CD4-positive, alpha-beta T cell treated with Interleukin-6 at 100 ng/mL for 8 hours (primary cell): ENCODE measurements around the gene HASPIN.
A peak's percentile ranks its signal among the peaks of the same experiment; 100 is the strongest.

ENCODE experiments used
- DNase-seq: peaks from one replicate; pipeline ENCODE4 v3.0.0-alpha.2; 2020; ENCODE audit warnings: mixed read lengths, low spot score

HASPIN gene

DNA sequence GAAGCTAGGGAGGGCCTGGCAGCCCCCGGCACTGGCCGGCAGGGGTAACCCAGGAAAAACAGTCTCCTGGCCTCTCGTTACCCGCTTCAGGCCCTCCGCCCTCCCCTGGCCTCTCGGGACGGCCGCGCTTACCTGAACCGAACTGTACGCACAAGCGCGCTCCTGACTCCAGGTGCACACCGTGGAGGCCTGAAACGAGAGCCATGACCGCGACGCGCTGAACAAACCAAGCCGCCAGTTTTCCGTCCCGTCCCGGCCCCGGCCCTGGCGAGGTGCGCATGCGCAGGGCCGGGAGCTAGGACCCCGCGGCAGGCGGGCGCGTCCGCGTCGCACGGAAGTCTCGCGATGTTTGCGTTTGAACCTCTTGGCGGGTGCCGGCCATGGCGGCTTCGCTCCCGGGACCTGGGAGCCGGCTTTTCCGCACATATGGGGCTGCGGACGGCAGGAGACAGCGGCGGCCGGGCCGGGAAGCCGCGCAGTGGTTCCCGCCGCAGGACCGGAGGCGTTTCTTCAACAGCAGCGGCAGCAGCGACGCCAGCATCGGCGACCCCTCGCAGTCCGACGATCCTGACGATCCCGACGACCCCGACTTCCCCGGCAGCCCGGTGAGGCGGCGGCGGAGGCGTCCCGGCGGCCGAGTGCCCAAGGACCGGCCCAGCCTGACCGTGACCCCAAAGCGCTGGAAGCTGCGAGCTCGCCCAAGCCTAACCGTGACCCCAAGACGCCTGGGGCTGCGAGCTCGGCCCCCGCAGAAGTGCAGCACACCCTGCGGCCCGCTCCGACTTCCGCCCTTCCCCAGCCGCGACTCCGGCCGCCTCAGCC is at the start of gene HASPIN:
Gene HASPIN (plus strand): TSS at position 348 of the 822 bp plus-strand sequence. CDS start 33 bp downstream, at position 381.
- peak; percentile 90 for DNase-seq

DNA sequence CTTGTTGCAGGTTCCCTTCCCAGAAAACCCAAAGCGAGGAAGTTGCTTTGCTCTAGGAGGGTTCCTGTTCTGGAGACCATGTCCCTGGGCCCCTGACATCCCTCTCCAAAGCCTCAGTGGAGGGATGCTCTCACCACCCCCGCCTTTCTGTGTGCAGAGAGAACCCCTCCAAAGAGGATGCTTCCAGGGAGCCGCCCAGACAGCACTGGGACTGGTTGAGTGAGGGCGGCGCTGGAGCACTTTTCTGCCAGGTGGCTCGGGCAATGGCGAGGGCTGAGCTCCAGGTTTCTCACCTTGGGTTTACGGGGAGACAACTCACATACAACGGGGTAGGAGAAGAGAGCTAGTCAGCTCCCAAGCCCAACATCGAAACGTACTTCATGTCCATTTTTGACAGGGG is 47.8 kb upstream of the HASPIN start:
- no peak for DNase-seq

DNA sequence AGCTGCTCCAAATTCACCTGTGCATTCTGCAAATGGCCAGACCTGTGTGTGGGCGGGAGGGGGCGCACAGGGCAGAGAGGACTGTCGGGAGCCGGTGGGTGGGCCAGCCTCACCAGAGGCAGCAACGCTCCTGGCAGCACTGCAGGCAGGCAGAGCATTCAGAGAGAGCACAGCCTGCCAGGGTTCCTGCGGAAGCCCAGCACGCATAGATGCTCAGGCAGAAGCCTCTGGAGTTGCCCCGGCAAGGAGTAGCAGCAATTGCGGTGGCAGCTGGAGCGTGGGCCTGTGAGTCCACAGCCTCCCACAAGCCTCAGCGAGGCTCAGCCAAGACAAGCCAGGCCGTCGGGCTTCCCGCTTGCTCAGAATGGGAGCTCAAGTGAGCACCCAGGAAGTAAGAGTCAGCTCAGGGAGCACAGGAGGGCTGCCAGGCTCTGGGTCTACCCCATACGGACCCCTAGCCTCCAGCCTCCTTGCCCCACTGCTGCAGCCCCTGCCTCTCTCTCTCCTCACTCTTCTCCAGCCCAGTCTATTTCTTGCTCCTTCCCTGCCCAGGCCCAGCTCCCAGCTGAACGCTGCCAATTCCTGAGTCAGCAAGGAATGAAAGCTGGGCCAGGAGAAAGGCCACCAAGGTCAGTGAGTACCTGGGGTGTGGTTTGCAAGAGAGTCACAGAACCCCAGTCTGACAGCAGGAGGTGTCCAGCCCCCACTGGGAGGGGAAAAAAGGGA is 45.4 kb upstream of the HASPIN start:
- no peak for DNase-seq

DNA sequence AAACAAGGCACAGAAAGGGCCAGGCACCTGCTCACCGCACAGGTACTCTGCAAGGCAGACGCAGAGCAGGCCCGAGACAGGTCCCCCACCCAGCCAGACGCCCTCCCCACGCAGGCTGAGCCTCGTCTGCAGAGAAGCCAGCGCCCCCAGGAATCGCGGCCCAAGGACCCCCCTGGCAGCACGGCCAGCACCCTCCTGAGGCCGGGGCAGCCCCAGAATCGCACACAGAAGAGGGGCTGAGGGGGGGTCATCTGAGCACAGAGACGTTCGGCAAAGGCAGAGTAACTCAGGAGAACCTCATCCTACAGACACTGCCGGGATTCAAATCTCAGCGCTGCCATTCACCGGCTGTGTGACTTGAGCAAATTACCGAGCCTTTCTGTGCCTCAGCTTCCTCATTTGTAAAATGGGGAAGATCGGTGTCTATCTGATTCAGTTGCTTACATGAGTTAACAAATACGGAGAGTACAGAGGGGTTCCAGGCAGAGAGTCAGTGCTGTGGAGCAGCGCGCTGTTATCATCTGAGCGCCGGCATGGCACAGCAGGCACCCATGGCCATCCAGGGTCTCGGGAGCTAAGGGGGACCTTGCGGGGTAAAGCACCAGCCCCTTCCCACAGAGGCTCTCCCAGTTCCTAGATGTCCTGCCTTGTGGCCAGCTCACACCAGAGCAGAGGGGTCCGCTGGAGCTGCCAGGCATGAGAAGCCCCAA is 44.7 kb upstream of the HASPIN start:
- DNase-seq: no peak

DNA sequence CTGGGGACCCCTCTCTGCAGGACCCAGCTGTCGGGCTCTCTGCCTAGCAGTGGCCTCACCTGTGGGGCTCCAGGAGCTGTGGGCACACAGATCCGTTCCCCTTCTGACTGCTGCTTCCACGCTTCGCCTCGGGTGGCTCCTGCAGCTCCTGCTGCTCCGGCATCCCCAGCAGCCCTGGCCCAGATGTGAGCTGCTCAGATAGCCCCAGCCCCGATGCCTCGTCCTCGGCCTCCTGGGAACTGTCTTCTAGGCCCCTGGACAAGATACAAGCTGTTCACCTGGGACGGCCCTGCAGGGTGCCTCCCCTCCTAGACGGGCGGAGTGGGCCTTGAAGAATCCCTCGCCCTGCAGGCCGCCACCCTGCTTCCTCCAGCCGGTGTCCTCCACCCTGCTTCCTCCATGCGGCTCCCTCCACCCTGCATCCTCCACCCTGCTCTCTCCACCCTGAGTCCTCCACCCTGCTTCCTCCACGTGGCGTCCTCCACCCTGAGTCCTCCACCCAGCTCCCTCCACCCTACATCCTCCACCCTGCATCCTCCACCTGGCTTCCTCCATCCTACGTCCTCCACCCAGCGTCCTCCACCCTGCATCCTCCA is 44.1 kb upstream of the HASPIN start:
- no peak for DNase-seq

DNA sequence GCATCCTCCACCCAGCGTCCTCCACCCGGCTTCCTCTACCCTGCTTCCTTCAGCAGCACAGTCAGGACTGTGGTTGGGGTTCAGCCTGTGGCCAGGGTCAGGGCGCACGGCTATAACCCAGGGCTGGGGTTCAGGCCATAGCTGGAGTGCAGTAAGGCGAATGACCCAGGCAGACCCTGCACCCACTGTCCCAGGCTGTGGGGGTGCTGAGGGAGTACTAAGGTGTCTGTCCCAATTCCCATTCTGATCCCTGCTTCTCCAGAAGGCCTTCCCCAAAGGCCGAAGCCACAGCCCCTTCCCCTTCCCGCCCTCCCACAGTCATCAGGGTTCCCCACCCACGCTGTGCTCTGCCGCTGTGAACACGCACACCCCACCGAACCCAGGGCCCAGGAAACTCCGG is 42.6 kb upstream of the HASPIN start:
- no peak for DNase-seq

DNA sequence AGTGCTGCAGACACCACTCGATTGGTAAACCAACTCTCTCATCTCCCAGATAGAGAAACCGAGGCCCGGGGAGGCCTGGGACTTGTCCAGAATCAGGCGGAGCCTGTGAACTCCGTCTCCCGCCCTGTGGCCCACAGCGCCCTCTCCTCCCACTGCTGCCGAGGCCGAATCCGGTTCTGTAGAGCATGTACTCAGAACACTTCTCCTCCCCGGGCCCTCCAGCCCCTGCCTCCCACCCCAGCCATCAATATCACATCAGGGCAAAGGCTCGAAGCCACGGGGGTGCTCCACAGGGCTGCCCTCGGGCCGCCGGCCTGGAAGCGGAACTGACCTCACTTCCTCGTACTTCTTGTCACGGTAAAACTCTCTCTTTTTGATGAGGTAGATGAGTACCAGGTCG is 42.1 kb upstream of the HASPIN start:
- no peak for DNase-seq

DNA sequence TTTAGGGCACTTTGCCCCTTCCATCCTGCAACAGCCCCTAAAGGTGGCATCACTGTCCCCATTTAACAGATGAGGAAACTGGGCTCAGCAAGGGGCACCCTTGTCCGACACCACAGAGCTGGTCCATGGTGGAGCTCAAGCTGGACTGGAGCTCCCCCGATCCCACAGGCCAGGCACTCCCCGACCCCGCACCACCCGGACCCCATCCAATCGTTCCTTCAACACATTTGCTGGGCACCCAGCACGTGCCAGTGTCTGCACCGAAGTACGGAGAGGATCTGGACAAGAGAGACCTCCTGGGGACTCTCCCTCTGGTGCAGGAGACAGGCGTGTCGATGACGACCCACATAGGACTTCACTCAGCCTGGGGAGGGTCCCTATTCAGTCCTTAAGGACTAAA is 41.7 kb upstream of the HASPIN start:
- DNase-seq: no peak

DNA sequence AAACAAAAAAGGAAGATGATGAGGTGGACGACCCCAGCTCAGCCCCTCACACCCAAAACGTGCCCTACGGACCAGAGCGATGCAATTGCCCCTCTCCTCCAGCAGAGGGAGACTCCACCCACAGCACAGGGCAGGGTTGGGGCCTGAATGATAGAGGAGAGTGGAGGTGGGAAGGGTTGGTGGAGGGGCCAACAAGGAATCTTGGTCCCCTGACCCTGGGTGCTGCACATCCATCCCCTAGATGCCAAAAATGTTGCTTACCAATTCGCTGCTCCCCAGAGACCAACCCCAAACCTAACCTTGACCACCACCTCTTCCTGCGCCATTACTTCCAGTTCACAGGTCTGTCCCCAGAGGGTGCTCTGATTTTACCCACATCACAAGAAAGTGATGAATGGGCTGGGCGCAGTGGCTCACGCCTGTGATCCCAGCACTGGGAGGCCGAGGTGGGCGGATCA is 40.6 kb upstream of the HASPIN start:
- peak; percentile 52 for DNase-seq

DNA sequence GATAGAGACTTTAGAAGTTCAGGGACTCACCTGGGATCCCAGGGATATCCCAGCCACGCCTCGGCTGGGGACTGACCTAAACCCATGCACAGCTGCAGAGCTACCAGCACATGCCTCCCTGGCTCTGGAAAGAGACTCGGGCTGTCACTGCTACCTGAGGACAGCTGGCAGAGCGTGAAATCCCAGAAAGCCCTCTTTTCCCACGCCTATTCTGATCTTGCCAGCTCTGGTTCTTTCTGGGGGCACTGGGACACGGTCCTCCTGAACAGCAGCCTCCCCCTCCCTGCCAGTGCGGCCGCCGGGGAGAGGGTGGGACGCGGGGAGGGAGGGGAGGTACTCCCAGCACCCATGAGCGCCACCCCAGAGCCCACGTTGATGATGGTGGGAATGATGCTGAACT is 38.5 kb upstream of the HASPIN start:
- no peak for DNase-seq

DNA sequence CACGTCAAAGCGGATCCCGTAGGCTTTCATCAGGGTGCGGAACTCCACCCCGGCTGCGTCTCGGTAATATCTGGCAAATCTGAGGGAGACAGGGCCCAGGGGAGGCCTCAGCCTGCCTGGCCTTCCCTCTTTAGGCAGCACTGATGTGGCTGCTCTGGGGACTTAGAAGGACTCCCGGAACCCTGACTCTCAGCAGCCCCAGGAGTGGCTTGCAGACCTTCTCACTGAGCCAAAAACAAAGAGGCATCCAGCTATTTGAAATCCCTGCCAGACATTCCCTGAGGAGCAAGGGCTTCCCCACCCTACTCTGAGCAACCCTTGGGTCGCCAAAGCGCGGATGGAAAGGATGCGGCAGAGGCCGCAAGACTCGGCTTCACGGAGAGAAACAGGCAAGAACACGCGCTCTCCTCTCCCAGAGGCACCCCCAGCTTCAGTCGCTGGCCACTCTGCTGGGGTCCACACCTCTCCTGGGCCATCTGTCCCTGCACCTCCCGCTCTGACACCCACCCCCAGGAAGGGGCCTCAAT is 35.6 kb upstream of the HASPIN start:
- no peak for DNase-seq

DNA sequence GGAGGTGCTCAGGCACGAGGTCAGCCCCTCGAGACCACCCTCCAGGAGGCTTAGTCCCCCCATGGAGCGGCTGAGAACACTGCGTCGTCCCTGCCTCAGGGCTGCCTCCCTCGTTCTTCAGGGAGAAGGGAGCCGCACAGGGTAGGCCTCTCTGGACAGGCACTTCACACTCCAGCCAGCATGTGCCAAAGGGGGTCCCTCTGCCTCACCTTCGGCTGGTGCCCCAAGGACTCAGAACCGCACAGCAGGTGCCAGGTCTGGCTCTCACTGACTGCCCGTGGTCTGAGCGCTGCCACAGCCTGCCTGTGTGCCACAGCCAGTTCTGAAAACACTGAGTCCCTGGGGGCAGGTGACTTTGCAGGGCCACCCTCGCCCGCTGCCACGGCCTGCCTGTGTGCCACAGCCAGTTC is 34.8 kb upstream of the HASPIN start:
- no peak for DNase-seq

DNA sequence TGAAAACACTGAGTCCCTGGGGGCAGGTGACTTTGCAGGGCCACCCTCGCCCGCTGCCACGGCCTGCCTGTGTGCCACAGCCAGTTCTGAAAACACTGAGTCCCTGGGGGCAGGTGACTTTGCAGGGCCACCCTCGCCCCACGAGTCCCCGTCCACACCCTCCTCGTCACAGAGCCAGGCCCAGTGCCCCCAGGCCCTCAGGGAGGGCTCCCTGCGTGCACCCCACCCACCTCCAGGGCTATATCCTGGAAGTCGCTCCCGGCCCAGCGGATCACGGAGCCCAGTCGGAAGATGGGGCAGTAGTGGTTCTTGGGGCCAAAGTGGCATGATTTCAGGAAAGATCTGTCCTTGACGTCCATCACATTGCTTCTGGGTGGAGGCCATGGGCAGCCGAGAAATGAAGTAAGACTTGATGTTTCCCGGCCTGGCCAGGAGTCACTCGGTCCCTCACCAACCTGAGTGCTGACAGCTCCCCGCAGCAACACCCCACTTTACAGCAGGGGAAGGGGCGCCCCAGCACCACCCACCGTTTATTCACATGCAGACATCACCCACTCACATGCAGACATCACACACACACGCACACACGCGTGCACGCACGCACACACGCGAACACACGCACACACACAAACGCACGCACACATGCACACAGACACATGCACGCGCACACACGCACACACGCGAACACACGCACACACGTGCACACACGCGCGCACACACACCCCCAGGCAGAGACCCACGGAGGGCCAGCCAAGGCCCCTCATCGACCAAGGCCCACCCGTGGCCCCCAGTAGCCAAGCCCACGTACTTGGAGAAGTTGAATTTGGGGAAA is 34.2 kb upstream of the HASPIN start:
- DNase-seq: no peak

DNA sequence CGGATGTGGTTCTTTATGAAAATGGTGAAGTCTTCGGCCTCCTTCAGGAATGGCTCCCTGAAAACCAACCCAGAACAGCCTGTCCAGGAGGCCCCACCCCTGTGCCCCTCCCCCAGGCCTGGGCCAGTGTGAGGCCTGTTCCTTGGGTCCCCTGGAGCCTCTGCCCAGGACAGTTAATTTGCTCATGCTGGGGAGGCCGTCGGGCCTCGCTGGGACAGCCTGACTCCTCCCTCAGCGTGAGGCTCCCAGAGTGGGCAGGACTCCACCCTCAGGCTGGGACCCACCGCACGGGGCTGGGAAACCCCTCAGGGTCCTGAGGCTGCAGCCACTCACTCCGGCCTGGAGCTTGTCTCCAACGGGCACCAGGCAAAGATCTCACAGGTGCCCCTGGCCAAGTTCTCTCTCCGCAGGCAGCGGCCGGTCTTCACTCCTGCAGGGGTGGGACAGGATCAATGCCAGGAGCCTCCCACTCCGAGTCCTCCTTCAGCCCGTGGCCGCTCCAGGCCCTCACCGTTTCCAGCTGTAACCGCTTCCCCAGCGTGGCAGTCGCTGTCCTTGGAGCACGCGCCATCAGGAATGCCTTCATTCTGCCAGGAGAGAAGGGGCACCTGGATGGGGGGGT is 33.5 kb upstream of the HASPIN start:
- DNase-seq: no peak

DNA sequence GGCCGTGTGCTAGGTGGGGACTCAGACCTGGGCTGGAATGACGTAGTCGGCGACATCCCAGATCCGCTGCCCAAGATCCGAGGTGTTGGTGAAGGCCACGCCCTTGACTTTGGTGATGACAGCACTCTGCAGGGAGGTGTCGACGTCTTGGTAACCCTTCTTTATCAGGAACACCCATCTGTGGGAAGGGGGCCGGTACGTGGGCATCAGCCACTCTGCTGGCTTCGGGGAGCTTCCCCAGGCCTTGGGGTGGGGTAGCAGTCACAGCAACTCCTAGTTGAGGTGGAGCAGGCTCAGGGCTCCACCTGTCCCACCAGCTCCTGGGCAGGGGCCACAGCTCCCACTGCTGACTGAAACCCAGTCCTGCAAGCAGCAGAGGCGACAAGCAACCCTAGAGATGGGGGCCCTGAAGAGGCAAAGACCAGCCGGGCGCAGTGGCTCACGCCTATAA is 32.1 kb upstream of the HASPIN start:
- no peak for DNase-seq

DNA sequence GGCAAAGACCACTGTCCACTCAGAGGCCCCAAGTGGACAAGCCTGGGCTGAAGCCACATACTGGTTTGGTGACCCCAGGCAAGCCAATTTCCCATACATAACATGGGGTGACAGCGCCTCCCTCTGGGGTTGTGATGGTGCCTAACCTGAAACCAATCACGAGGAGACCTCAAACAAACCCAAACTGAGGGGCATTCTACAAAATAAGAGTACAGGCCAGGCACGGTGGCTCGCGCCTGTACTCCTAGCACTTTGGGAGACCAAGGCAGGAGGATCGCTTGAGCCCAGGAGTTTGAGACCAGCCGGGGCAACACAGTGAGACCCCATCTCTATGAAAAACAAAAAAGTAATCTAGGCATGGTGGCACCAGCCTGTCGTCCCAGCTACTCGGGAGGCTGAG is 31.4 kb upstream of the HASPIN start:
- DNase-seq: no peak

DNA sequence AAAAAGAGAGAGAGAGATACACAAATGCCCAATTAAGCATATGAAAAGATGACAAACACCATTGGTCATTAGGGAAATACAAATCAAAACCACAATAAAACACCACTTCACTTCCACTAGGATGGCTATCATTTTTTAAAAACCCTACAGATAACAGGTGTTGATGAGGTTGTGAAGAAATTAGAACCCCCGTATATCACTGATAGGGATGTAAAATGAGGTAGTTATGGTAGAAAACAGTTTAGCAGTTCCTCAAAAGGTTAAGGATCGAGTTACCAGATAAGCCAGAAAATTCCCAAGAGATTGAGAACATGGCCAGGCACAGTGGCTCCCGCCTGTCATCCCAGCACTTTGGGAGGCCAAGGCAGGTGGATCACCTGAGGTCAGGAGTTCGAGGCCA is 30.6 kb upstream of the HASPIN start:
- DNase-seq: no peak

DNA sequence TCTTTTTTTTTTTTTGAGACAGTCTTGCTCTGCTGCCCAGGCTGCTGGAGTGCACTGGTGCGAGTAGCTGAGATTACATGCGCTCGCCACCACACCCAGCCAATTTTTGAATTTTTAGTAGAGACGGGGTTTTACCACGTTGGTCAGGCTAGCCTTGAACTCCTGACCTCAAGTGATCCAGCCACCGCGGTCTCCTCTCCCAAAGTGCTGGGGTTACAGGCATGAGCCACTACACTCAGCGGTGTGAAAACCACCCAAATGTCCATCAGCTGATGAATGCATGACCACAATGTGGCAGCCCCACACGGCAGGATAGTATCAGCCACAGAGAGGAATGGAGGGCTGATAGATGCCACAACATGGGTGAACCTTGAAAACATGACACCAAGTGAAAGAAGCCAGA is 29.9 kb upstream of the HASPIN start:
- DNase-seq: no peak

DNA sequence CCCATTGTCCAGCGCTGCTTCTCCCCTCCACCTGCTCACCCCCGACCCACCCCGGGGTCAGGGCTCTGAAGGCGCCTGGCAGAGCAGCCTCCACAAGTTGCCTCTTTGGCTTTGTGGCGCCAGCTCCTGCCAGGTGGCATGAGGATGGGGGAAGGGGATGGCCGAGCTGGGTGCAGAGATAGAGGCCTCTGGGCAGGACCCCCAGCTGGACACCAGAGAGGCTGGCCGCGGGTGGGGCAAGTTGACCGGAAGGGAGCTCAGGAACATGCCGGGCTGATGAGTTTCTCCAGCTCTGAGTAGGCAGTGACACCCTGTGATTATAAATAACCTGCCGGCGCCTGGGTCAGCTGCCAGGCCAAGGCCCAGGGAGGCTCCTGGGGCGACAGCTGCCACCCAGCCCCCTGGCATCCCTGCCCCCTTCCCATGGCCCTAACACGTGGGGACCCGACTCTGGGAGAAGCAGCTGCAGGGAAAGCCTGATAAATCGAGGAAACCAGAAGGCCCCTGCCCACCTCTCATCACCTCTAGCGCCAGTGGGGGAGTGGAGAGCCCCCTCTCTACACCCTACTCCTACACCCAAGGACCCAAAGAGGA is 28.5 kb upstream of the HASPIN start:
- DNase-seq: no peak

DNA sequence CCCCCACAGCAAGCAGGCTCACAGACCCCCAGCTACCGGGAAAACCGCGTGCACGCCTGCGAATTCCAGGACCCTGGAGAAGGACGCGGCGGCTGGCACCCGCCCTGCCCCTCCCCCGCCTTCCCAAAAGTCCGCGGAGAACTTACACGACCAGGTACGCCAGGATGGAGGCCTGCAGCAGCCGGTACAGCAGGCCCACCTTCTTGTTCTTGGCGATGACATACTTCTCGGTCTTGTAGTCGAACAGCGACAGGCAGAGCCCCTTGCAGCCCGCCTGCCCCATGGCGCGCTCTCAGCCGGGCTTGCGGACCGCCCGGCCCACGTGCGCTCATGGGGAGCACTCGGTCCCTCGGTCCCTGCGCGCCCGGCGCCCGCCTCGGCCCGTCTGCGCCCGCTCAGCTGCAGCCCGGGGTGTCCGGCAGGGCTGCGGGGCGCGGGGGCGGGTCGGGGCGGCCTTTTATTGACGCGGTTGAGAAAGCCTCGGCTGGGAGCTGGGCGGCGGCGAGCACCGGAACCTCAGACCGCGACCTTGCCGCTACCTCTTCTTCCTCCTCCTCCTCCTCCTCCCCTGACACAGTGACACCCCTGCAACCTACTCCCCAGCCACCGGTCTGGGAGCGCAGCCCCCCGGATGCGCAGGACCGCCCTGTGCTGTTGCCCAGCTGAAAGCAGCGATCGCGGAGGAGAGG is 27.8 kb upstream of the HASPIN start, which contains the start of gene P2RX5:
Gene P2RX5 (minus strand): TSS at position 433 of the 689 bp plus-strand sequence. CDS start 150 bp downstream, at position 283.
- DNase-seq: peak; percentile 44
